HG03108 (cell line): ENCODE measurements around the gene B4GALT7.

Experiments
- ATAC-seq: cut with Tn5 transposase; IDR thresholded peaks from one replicate; pipeline ENCODE4 v1.9.1; 2021; ENCODE audit warnings: moderate library complexity; ENCODE audit not compliant: unreplicated experiment

The B4GALT7 gene

GRCh38 chr5:177592905-177593304 is 7.0 kb upstream of the B4GALT7 start:
- ATAC-seq, result no peak

- ATAC-seq, result no peak
Measured at GRCh38 chr5:177593511-177593910, 6.4 kb upstream of the B4GALT7 start.

- ATAC-seq, result no peak
Measured at GRCh38 chr5:177594071-177594470, 5.9 kb upstream of the B4GALT7 start.

GRCh38 chr5:177595026-177595585 is 4.8 kb upstream of the B4GALT7 start:
- no peak for ATAC-seq

- ATAC-seq, result no peak
Measured at GRCh38 chr5:177595991-177596774, 3.7 kb upstream of the B4GALT7 start.

- ATAC-seq, result no peak
Measured at GRCh38 chr5:177596775-177597238, 3.1 kb upstream of the B4GALT7 start.

GRCh38 chr5:177598477-177598876 is 1.5 kb upstream of the B4GALT7 start:
- ATAC-seq, result no peak

- ATAC-seq, result no peak
Measured at GRCh38 chr5:177600508-177601018, 631 bp downstream of the B4GALT7 start.

- ATAC-seq, result no peak
Measured at GRCh38 chr5:177601126-177601525, 1.2 kb downstream of the B4GALT7 start.

GRCh38 chr5:177601577-177602457 is 1.9 kb downstream of the B4GALT7 start:
- no peak for ATAC-seq

GRCh38 chr5:177602458-177602830 is 2.5 kb downstream of the B4GALT7 start:
- ATAC-seq, result no peak

- no peak for ATAC-seq
Measured at GRCh38 chr5:177603631-177604030, 3.7 kb downstream of the B4GALT7 start.

- ATAC-seq, result no peak
Measured at GRCh38 chr5:177604116-177604521, 4.2 kb downstream of the B4GALT7 start.

GRCh38 chr5:177604656-177605055 is 4.7 kb downstream of the B4GALT7 start:
- ATAC-seq, result no peak

GRCh38 chr5:177605078-177605477 is 5.1 kb downstream of the B4GALT7 start:
- ATAC-seq, result no peak

GRCh38 chr5:177605667-177606066 is 5.7 kb downstream of the B4GALT7 start:
- no peak for ATAC-seq

- no peak for ATAC-seq
Measured at GRCh38 chr5:177606071-177607051, 6.4 kb downstream of the B4GALT7 start.

GRCh38 chr5:177607115-177607451 is 7.2 kb downstream of the B4GALT7 start:
- ATAC-seq, result no peak

GRCh38 chr5:177607452-177608192 is 7.7 kb downstream of the B4GALT7 start:
- ATAC-seq, result peak; percentile 47
